ENCODE data around the gene DIAPH2. TPM values are rescaled to one million over a fixed set of nuclear protein-coding genes. Genes with fewer than 3 reads are reported as not detected.

Gene DIAPH2
- total RNA-seq, 4 donors from 2014 or later, result 11.1 to 26.5 (median 18.7) TPM

DNA sequence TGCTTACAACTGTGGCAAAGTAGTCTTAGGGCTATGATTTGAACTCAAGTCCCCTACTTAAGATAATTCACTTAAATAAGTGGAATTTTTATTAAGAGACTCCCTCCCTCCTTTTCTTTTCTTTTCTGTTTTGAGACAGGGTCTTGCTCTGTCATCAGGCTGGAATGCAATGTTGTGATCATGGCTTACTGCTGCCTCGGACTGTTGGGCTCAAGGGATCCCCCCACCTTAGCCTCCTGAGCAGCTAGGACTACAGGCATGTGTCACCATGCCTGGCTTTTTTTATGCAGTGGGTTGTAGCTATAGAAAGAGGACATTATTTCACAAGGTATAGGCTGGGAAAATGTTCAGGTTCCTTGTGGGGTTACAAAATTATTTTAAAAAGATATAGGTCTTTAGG, 19.2 kb downstream of the DIAPH2 start:
- TF ChIP-seq POLR2A (IDR thresholded peaks at IDR 0.05), result no peak
- TF ChIP-seq, protein P1, sequence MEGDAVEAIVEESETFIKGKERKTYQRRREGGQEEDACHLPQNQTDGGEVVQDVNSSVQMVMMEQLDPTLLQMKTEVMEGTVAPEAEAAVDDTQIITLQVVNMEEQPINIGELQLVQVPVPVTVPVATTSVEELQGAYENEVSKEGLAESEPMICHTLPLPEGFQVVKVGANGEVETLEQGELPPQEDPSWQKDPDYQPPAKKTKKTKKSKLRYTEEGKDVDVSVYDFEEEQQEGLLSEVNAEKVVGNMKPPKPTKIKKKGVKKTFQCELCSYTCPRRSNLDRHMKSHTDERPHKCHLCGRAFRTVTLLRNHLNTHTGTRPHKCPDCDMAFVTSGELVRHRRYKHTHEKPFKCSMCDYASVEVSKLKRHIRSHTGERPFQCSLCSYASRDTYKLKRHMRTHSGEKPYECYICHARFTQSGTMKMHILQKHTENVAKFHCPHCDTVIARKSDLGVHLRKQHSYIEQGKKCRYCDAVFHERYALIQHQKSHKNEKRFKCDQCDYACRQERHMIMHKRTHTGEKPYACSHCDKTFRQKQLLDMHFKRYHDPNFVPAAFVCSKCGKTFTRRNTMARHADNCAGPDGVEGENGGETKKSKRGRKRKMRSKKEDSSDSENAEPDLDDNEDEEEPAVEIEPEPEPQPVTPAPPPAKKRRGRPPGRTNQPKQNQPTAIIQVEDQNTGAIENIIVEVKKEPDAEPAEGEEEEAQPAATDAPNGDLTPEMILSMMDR (IDR thresholded peaks at IDR 0.05), result no peak
- intact Hi-C loops (cut with DNase I), result no loop called here
- H3K36me3 ChIP-seq, result no peaks in the 10 kb centered on the region
- H3K4me1 ChIP-seq, result no peaks in the 10 kb centered on the region
- no peak for DNase-seq
- no peak overlapping the region for H3K4me3 ChIP-seq (replicated peaks in 1 of 3)
- H3K9me3 ChIP-seq, result no peaks in the 10 kb centered on the region
- 75 to 77% methylated on average over 1 of the region's 1 CpG for WGBS, 2 donors
- no peak overlapping the region for H3K27ac ChIP-seq
- H3K27me3 ChIP-seq, result no peaks in the 10 kb centered on the region

DNA sequence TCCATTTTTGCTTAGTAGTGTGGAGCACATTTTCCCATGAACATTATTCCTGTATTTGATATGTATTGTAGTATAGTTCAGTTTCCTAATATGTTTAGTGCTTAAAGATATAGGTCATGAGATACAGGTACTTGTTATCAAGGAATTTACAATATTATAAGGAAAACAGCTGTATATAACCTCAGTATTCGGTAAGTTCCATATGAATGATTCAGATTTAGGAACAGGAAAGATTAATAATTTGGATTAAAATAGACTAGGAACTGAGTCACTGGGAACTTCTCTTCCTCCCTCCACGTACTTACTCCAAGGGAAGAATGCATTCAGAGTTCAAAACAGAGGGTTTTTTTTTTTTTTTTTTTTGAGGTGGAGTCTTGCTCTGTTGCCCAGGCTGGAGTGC, 20.0 kb downstream of the DIAPH2 start:
- Histone ChIP-seq H3K9me3 (no peaks in the 10 kb centered on the region), H3K27ac (no peak overlapping the region), H3K36me3 (no peaks in the 10 kb centered on the region), H3K4me1 (no peaks in the 10 kb centered on the region), H3K4me3 (replicated peaks in 1 of 3) (no peak overlapping the region), H3K27me3 (no peaks in the 10 kb centered on the region)
- TF ChIP-seq, protein P1 (IDR thresholded peaks at IDR 0.05), result no peak
- TF ChIP-seq POLR2A (IDR thresholded peaks at IDR 0.05), result no peak
- intact Hi-C loops (cut with DNase I), result no loop called here
- WGBS, 2 donors, result 72 to 75% methylated on average over 2 of the region's 2 CpGs
- no peak for DNase-seq

DNA sequence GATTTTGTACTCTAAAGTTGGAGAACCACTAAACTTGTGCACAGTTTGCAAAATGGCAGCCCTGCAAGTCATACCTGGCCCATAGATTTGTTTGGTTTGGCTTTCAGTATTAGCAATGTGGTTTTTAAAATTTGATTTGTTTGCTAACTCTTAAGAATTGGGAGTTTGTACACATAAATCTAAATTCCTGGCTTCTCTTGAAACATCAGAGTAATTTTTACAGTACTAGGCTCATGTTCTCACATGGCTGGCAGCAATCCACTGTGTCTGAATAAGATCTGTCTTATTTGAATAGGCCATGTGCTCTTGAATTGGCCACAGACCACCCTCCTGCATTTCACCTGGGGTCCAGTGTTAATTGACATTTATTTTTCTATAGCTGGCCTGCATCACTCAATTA, 21.3 kb downstream of the DIAPH2 start:
- H3K36me3 ChIP-seq, result no peaks in the 10 kb centered on the region
- H3K27me3 ChIP-seq, result no peaks in the 10 kb centered on the region
- no peaks in the 10 kb centered on the region for H3K9me3 ChIP-seq
- no peak overlapping the region for H3K4me3 ChIP-seq (replicated peaks in 1 of 3)
- TF ChIP-seq POLR2A (IDR thresholded peaks at IDR 0.05), result no peak
- TF ChIP-seq, protein P1 (IDR thresholded peaks at IDR 0.05), result no peak
- intact Hi-C loops (cut with DNase I), result no loop called here
- no peaks in the 10 kb centered on the region for H3K4me1 ChIP-seq
- no peak overlapping the region for H3K27ac ChIP-seq
- no peak for DNase-seq

DNA sequence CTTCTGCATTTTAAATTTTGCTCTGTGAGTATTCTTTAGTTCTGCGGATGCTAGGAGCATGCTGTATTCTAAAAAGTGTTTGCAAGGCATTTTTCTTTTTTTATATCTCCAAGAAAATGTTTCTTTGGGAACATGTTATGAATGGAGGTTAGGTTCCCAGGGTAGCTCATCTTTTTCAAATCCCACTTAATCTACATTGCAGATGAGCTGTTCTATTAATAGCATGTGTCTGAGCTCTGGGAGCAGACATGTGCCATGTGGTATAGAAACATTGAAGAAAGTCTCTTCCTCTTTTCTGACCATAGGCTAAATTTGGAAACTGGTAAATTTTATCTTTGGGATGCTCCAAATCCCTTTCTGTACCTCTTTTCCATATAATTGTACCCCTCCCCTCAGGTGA, 23.2 kb downstream of the DIAPH2 start:
- TF ChIP-seq, protein P1 (IDR thresholded peaks at IDR 0.05), result no peak
- TF ChIP-seq POLR2A (IDR thresholded peaks at IDR 0.05), result no peak
- no peaks in the 10 kb centered on the region for H3K4me1 ChIP-seq
- no peak overlapping the region for H3K4me3 ChIP-seq (replicated peaks in 1 of 3)
- no peaks in the 10 kb centered on the region for H3K27me3 ChIP-seq
- H3K27ac ChIP-seq, result no peak overlapping the region
- intact Hi-C loops (cut with DNase I), result no loop called here
- no peak for DNase-seq
- WGBS, 2 donors, result 69 to 90% methylated on average over 1 of the region's 1 CpG
- no peaks in the 10 kb centered on the region for H3K9me3 ChIP-seq
- no peaks in the 10 kb centered on the region for H3K36me3 ChIP-seq

DNA sequence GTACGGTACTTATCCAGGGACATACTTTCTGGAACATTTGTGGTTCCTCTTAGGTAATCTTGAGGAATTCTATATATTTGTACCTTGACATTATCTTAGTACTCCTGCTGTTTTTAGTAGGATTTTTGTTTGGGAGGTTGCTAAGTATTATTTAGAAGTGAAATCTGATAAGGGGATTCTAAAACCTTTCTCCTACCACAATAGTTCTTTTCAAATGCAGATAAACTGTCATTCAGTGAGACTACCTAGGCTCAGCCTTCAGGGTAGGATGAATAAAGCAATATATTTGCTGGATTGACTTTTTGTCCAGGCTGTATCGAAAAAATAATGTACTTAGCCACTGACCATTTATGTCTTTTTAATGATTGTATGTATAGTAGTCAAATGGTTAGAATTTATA, 25.4 kb downstream of the DIAPH2 start:
- DNase-seq, result no peak
- Histone ChIP-seq H3K9me3 (no peaks in the 10 kb centered on the region), H3K4me1 (no peaks in the 10 kb centered on the region), H3K27ac (no peak overlapping the region), H3K36me3 (no peaks in the 10 kb centered on the region), H3K27me3 (no peaks in the 10 kb centered on the region), H3K4me3 (replicated peaks in 1 of 3) (no peak overlapping the region)
- no peak for TF ChIP-seq POLR2A (IDR thresholded peaks at IDR 0.05)
- TF ChIP-seq, protein P1 (IDR thresholded peaks at IDR 0.05), result no peak
- intact Hi-C loops (cut with DNase I), result no loop called here
- WGBS, 2 donors, result 92 to 95% methylated on average over 2 of the region's 2 CpGs
